Spleen (tissue), 11 donors: Measurements from ENCODE around the gene GBX2. TPM values are rescaled to one million over a fixed set of nuclear protein-coding genes. Genes with fewer than 3 reads are reported as not detected.

Source experiments
- DNase-seq: peaks from one replicate; pipeline ENCODE4 v3.0.0-alpha.2; 2020
- H3K27ac ChIP-seq, 8 donors: fragments of 200-600 bp; sonication (generic) in 7 of 8; 1 replicate in 4 of 8; 2 replicates in 4 of 8; pipeline versions ENCODE4 v1.5.0 to v1.8.0; 2016 to 2021; ENCODE audit warnings: inconsistent platforms in 4 of 8, mild to moderate bottlenecking in 4 of 8, moderate library complexity in 1 of 8
- H3K27me3 ChIP-seq, 7 donors: fragments of 200-600 bp; sonication (generic) in 6 of 7; replicated peaks in 1 of 7; 1 replicate in 4 of 7; 2 replicates in 3 of 7; pipeline versions ENCODE4 v1.5.0 to v1.8.0; 2016 to 2021; ENCODE audit warnings: inconsistent platforms in 3 of 7, mild to moderate bottlenecking in 1 of 7
- H3K36me3 ChIP-seq, 6 donors: fragments of 200-600 bp; sonication (generic) in 5 of 6; 1 replicate in 4 of 6; 2 replicates in 2 of 6; pipeline versions ENCODE4 v1.5.0 to v1.8.0; 2016 to 2021; ENCODE audit warnings: inconsistent platforms in 2 of 6
- H3K4me1 ChIP-seq, 6 donors: fragments of 200-600 bp; sonication (generic) in 5 of 6; 1 replicate in 3 of 6; 2 replicates in 3 of 6; pipeline versions ENCODE4 v1.5.0 to v1.8.0; 2016 to 2021; ENCODE audit warnings: inconsistent platforms in 3 of 6
- H3K4me3 ChIP-seq, 8 donors: fragments of 200-600 bp; sonication (generic) in 7 of 8; 1 replicate in 4 of 8; 2 replicates in 4 of 8; pipeline versions ENCODE4 v1.5.0 to v1.8.0; 2016 to 2021; ENCODE audit warnings: inconsistent platforms in 4 of 8, mild to moderate bottlenecking in 4 of 8, moderate library complexity in 2 of 8
- H3K9me3 ChIP-seq, 8 donors: fragments of 200-600 bp; sonication (generic) in 7 of 8; 1 replicate in 4 of 8; 2 replicates in 4 of 8; pipeline versions ENCODE4 v1.5.0 to v1.8.0; 2016 to 2021; ENCODE audit warnings: inconsistent platforms in 4 of 8
- CTCF ChIP-seq, 11 experiments: fragments of 200-600 bp in 7 of 11; fragments of 450-650 bp in 4 of 11; sonication (generic) in 4 of 11; IDR thresholded peaks in 8 of 11; conservative IDR thresholded peaks in 3 of 11; 1 replicate in 7 of 11; 2 replicates in 4 of 11; pipeline versions ENCODE4 v1.4.0 to v1.8.0; 2016 to 2021; ENCODE audit warnings: antibody characterized with exemption in 11 of 11, inconsistent platforms in 4 of 11, mild to moderate bottlenecking in 1 of 11
- POLR2A ChIP-seq, 3 donors: fragments of 450-650 bp; IDR thresholded peaks; one replicate each; pipeline ENCODE4 v1.5.1; 2017; ENCODE audit warnings: antibody characterized with exemption in 3 of 3, mild to moderate bottlenecking in 1 of 3
- POLR2AphosphoS5 ChIP-seq, 3 donors: sonication (generic); formaldehyde crosslinking; IDR thresholded peaks; one replicate each; pipeline ENCODE4 v1.5.1; 2017; ENCODE audit warnings: antibody characterized with exemption in 3 of 3
- WGBS, 5 donors: extraction: QIAGEN DNeasy Blood & Tissue Kit in 3 of 5; methylation state at CpG; one replicate each; pipeline versions ENCODE4 v1.1.5 to v1.1.7; 2013 to 2018; 5-methylcytosine and 5-hydroxymethylcytosine counted together
- intact Hi-C: fragments of 100-400 bp; cut with DNase I; formaldehyde crosslinking; loops from one replicate; pipeline ENCODE4 v1.15.0; 2023; ENCODE audit warnings: low total_unique reads
- polyA plus RNA-seq, 3 donors: library from polyadenylated mRNA; stranded (reverse); fragments of 200-250 nt; gene quantifications; one replicate each; pipeline ENCODE4 v1.2.1, GENCODE V29; 2013
- total RNA-seq, 7 donors: library from RNA; depleted of rRNA in 3 of 7; stranded (reverse); fragments of >200 nt in 3 of 7; fragmentation: NEBNext Ultra II Directional in 4 of 7; extraction: Animal tissue kit (Norgen Biotek cat#: 25700) in 4 of 7; gene quantifications; one replicate each; pipeline versions ENCODE4 v1.1.0 to v1.2.1, GENCODE V29; 2016 to 2021
- donor health status: healthy with polysubstance abuse.
- donor health status: DM: no; HTN: no; CAD: no; lungs with moderate emphysema.
- donor health status: DM: no; HTN: no; CAD: no.
- donor health status: Bipolar disorder and iron deficiency.
- donor health status: healthy.
- donor health status: DM: no; HTN: no; CAD: no.
- donor health status: DM: yes; HTN: yes; CAD: no.

Gene GBX2
- total and polyA plus RNA-seq, 10 donors: 0.69 TPM; not detected in 9

GRCh38 chr2:236128321-236128720 is 39.9 kb downstream of the GBX2 start:
- no peak for DNase-seq
- intact Hi-C loops: no loop called here
- 88 to 92% (median 89%) methylated on average over 17 of the region's 17 CpGs for WGBS, 5 donors

GRCh38 chr2:236127010-236127409 is 41.2 kb downstream of the GBX2 start:
- 82 to 92% (median 87%) methylated on average over 6 to 11 of the region's 11 CpGs for WGBS, 5 donors
- Histone ChIP-seq H3K4me1 (no peaks in the 10 kb centered on the region), H3K27me3 (no peaks in the 10 kb centered on the region), H3K36me3 (peaks cover 0 to 18% (median 0%) of the 10 kb centered on the region in 6 donors), H3K4me3 (no peak overlapping the region), H3K27ac (no peak overlapping the region), H3K9me3 (no peaks in the 10 kb centered on the region)
- intact Hi-C loops: no loop called here
- TF ChIP-seq POLR2A (IDR thresholded peaks at IDR 0.05): no peak
- TF ChIP-seq CTCF (IDR thresholded peaks at IDR 0.05 in 8 of 11, conservative IDR thresholded peaks at IDR 0.05 in 3 of 11): no peak
- DNase-seq: no peak

More at GRCh38 chr2:236128321-236128720, 39.9 kb downstream of the GBX2 start:
- no peak for TF ChIP-seq POLR2AphosphoS5 (IDR thresholded peaks at IDR 0.05)
- no peak for TF ChIP-seq CTCF (IDR thresholded peaks at IDR 0.05 in 8 of 11, conservative IDR thresholded peaks at IDR 0.05 in 3 of 11)
- TF ChIP-seq POLR2A (IDR thresholded peaks at IDR 0.05): no peak
- Histone ChIP-seq H3K4me3 (no peak overlapping the region), H3K4me1 (no peaks in the 10 kb centered on the region), H3K27ac (no peak overlapping the region), H3K27me3 (no peaks in the 10 kb centered on the region), H3K36me3 (peaks cover 0 to 18% (median 0%) of the 10 kb centered on the region in 6 donors), H3K9me3 (no peaks in the 10 kb centered on the region)

GRCh38 chr2:236125541-236125940 is 42.6 kb downstream of the GBX2 start:
- intact Hi-C loops: no loop called here
- no peak overlapping the region for H3K4me3 ChIP-seq
- no peak for DNase-seq
- no peak for TF ChIP-seq POLR2A (IDR thresholded peaks at IDR 0.05)
- TF ChIP-seq CTCF (IDR thresholded peaks at IDR 0.05 in 8 of 11, conservative IDR thresholded peaks at IDR 0.05 in 3 of 11): no peak
- TF ChIP-seq POLR2AphosphoS5 (IDR thresholded peaks at IDR 0.05): no peak
- no peaks in the 10 kb centered on the region for H3K9me3 ChIP-seq
- 89 to 95% (median 91%) methylated on average over 16 of the region's 16 CpGs for WGBS, 5 donors
- no peaks in the 10 kb centered on the region for H3K27me3 ChIP-seq
- no peaks in the 10 kb centered on the region for H3K4me1 ChIP-seq
- H3K27ac ChIP-seq: no peak overlapping the region
- peaks cover 0 to 18% (median 0%) of the 10 kb centered on the region in 6 donors for H3K36me3 ChIP-seq

GRCh38 chr2:236124182-236124893 is 43.8 kb downstream of the GBX2 start:
- no peak overlapping the region for H3K4me3 ChIP-seq
- peaks cover 0 to 8% (median 0%) of the 10 kb centered on the region in 7 donors for H3K27me3 ChIP-seq
- TF ChIP-seq POLR2A (IDR thresholded peaks at IDR 0.05) (no peak), POLR2AphosphoS5 (IDR thresholded peaks at IDR 0.05) (no peak), CTCF (IDR thresholded peaks at IDR 0.05 in 8 of 11, conservative IDR thresholded peaks at IDR 0.05 in 3 of 11) (no peak)
- H3K27ac ChIP-seq: no peak overlapping the region
- WGBS, 5 donors: 93 to 96% (median 95%) methylated on average over 30 of the region's 30 CpGs
- H3K4me1 ChIP-seq: no peaks in the 10 kb centered on the region
- no peak for DNase-seq
- intact Hi-C loops: no loop called here
- no peaks in the 10 kb centered on the region for H3K9me3 ChIP-seq
- H3K36me3 ChIP-seq: peaks cover 0 to 18% (median 0%) of the 10 kb centered on the region in 6 donors
